GM18499 (cell line): ENCODE data around the gene SDC1.

Experiments
- ATAC-seq: cut with Tn5 transposase; IDR thresholded peaks from one replicate; pipeline ENCODE4 v1.9.1; 2021; ENCODE audit warnings: moderate number of reproducible peaks; ENCODE audit not compliant: insufficient read depth, unreplicated experiment

Gene SDC1

DNA sequence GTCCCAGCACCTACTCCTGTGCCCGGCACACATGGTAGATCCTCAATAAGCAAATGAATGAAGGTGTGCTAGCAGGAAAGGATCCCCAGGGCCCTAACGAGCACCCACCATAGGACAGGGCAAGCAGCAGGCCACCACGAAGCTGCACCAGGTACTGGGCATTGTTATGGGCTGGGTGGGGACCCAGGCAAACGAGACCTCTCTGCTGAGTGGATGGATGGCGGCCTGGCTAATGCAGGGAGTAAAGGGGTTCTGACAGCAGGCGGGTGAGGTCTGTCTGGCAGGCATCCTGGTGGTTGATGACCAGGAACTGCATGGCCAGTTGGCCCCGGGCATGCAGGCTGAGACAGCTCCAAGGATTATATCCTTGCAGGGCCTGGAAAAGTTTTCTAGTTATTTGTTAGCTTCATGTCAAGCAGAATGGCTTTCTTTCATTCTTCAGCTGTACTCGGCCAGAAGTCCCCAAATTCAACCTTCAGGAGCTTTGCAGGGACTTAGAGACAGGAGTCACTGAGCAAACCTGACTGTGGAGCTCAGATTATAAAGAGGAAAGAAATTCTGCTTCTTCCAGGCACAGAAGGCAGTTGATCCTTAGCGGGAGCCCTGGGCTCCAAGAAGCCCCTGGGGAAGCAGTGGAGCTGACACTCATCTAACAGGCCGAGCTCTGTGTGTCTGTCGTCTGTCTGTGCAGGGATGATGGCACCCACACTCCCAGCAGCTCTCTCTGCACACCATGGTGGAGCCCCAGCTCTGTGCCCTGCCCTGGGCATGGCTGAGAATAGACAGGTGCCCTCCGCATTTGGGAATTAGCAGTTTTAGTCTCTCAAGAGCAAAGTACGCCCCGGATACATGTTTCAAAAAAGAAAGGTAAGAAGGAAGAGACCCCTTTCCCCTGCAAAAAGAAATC, 51.2 kb downstream of the SDC1 start:
- ATAC-seq = no peak

DNA sequence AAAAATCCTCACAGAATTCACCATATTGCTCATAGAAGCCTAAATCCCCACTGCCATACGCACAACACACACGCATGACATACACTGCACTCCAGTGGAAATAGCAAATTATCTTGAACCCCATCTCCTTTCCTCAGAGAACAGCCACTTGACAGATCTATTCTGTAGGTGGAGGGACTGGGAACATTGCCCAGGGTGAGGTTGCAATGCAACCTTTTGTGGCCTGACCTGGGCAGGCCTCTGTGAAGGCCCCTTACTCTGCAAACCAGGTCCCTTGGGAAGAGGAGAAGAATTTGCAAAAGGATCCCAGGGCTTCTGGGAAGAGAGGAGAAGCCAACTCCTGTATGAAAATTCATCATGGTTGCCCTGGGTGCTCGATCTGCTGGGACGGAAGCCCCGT, 51.9 kb downstream of the SDC1 start:
- ATAC-seq = no peak

DNA sequence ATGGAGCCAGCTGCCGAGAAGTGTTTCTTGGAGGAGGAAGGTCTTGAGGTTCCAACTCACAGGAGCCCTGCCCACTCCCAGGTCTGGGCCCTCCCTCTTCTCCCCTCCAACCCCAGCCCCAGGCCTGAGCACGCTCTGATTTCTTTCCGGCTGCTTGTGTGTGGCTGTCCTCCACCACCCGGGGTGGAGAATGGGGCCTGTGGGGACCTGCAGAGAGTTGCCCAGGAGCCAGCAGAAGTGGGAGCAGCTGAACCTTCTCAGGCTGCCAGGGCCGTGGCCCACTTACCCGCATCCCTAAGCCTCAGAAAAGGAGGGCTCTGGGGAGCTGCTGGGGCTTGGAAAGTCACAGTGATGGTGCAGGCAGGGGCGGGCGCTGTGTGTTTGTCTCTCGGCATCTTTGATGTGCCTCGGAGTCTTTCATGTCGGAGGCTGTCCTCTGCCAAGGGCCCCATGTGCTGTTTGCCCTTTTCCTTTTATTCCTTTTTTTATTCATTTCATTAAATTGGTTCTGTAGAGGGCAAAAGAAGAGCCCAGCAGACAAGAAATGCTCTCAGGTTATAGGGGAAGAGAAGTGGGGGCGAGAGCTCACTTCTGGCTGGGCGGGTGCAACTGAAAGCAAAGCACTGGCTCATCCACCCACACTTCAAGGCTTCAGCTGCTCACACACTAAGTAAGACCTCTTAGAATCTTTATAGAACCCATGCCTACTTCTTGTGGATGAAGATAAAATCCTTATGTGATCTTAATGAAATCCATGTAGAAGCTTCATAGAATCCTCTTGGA, 52.5 kb downstream of the SDC1 start:
- no peak for ATAC-seq

DNA sequence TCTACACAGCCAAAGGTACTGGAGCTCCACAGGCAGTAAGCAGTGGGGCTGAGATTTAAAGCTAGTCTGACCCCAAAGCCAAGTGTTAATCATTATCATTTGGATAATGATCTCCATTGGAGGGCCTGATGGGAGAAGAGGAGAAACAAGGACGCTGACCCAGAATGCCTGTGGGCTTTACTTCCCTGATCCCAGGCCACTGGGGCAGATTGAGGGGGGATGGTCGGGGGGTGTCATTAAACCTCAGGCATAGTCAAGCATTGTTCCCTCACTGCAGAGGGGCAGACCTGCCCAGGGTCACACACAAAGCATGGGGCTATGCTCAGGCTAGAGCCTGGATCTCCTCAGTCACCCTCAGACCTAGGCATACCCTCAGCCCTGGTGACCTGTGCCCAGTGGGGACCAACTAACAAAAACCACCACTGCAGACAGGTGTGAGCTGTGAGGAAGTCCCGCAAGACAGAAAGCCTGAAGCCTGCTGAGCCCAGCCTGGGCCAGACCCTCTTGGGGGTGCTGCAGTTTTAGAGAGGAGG, 53.4 kb downstream of the SDC1 start:
- ATAC-seq = no peak

DNA sequence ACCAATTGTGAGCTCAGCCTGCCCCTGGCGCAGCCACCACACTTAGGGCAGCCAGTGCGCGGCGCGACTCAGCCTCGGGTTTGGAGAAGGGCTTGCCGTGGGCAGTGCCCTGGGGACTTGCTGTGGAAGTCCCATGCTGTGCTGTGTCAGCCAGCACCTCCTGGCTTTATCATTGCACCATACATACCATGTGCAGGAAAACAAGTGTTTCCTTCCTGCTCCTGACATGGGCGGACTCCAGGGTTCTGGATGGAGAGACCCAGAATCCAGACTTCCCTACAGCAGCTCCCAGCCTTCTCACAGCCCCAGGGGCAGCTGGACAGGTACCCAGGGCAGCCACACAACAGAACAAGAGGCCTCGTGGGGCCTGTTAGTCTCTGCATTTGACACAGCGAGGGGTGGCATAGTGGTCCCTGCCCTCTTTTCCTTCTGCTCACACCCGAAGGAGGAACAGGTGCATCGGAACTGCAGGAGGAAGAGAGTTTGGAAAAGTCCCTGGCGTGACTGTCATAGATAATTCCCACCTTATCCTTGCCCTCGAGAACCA, 54.2 kb downstream of the SDC1 start:
- ATAC-seq = no peak

DNA sequence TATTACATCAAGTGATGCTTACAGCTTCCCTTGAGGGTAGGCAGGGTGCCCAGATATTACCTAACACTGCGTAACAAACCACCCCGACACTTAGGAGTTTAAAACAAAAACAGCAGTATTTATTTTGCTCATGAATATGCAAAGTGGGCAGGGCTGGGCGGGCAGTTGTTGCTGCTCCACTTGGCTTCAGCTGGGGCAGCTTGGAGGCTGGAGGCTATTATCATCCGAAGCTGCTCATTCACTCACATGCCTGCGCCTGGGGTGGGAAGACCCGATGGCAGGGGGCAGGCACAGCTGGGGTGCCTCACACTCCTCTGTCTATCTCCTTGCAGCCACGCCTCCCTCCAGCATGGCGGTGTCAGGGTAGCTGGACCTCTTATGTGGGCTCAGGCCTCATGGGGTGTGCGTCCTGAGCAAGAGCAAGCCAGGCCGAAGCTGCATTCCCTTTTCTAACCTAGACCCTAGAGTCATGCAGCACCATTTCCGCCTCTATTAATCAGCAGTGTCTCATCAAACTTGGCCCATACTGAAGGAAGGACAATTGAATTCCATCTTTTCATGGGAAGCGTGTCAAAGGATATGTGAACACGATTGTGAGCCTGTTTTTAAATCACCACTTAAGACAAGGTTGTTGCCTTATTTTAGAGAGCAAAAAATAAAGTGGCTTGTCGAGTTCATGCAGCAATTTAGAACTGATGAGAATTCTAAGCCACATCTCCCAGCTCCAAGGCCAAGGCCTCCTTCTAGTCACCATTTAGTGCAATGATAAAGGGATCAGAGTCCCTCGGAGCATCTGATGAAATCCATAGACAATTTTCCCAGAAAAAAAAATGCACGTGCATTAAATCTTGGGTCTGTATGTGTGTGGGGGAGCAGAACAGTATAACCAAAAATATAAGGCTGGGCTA, 54.9 kb downstream of the SDC1 start:
- no peak for ATAC-seq

DNA sequence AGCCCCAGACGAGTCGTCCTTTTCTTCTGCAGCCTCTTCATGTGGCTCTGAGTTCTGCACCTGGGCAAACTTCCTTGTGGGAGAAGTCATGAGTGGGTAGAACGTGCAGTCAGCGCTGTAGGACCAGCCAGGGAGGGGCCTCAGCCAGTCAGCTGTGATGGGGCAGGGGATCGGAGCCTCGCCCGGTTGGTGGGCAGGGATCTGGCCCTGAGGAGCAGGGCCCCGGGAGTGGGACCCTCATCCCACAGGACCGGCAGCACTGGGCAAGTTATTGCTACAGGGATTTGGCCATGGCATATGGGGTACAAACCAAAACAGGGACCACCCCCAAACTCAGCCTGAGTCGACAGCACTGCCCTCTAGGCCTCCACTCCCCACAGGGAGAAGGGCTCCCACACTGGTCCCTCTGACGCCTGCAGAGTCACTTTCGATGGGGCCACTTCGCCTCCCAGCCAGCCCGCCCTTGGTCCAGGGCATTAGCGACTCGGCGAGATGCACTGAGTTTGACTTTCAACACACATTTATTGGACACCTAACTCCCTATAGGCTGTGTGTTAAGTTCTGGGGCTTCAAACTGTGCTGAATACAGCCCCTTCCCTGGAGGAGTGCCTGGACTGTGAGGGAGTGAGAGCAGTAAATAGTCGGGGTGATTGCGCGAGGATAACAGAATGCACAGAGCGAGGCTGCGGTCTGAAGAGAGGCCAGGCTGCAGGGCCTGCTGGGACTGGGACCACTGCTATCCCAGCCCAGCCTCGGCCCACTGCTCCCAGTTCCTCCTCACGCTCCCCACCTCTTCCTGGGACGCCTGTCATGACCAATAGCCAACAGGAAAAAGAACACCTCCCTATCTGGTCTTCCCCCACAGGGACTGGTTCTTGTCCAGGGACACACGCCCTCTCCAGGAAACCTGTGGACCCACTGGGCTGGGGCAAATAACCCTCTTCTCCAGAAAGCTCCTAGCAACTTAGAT, 55.9 kb downstream of the SDC1 start:
- no peak for ATAC-seq

DNA sequence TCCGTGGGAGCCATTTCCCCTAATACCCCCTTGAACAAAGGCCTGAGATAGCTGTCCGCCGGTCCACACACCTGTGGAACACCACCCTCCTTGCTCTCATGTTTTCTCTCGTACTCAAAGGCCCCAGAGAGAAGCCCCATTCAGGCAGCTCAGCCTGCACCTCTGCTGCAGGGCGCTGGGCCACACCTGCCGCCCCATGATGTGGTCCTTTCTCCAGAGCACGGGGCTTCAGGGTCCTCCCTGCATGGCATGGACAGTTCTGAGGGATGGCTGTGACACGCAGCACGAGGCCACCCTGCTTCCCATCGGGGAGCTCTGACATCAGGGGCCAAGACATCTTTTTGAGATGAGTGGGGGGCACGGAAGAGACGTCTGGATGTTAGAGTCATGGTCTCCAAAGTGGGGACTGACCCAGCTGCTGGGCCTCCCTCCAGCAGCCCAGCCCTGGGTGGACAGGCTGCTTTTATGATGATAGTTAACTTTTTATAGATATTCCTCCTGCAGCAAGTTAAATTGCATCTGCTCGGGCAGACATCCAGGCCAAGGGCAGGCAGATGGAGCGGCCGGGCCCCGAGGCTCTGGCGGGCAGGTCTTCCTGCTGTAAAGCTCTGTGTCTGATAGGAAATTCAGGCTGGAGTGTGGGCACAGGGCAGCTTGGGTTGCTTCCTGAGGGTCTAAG, 56.7 kb downstream of the SDC1 start:
- no peak for ATAC-seq

DNA sequence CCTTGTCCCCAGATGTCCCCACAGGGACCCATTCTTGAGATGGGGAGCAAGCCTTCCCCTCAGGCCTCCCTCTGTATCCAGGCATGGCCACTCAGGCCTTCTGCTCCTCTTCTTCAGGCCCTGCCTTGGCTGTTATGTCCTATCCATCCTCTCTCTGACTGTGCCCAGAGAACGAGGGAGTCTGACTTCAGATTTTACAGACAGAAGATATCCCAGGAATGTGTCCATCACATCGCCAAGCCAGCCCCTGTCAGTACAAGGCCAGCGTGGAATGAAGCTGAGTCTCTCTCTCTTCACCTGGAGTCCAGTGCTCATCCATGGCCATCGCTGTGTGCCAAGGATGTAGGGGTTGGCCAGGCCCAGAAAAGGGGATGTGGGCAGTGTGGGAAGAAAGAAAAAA, 57.6 kb downstream of the SDC1 start:
- ATAC-seq = no peak

DNA sequence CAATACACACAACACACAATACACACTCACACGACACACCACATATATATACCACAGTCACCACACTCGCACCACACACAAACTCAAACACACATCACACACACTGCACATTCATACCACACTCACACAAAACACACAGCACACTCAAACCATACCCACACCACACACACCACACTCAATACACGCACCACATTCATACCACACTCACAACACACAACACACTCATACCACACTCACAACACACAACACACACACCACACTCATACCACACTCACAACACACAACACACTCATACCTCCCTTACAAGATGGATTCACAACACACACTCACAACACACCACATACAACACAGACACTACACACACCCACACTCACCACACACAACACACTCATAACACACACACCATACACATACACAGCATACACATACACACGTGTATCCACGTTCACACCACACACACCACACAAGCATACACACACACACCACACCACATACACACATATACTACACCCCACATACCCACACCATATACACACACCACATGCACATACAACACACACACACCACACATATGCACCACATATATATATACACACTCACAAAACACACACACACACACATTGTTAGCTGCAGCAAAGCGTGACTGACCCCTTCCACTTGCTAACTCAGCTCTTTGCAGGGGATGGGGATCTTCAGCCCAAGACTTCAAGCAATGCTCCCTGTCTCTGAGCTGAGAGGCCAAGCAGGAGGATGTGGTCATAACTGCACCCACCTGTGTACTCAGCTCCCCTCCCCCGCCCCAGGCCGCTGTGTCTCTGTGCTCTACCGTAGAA, 59.0 kb downstream of the SDC1 start:
- ATAC-seq = no peak

DNA sequence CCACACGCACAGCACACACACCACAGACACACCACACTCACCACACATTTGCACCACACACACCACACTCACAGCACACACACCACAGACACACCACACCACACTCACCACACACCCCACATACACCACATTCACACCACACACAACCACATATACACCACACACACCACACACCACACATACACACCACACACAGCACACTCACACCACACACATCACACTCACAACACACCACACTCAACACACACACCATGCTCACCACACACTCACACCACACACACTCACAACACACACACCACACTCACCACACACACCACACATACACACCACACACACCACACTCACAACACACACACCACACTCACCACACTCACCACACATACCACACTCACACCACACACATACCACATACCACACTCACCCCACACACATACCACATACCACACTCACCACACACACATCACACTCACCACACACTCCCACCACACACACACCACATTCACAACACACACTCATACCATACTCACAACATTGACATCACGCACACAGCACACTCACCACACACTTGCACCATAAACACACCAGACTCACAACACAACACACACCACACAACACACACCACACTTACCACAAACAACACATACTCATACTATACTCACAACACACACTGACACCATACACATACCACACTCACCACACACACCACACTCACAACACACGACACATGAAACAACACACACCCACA, 60.0 kb downstream of the SDC1 start:
- no peak for ATAC-seq

DNA sequence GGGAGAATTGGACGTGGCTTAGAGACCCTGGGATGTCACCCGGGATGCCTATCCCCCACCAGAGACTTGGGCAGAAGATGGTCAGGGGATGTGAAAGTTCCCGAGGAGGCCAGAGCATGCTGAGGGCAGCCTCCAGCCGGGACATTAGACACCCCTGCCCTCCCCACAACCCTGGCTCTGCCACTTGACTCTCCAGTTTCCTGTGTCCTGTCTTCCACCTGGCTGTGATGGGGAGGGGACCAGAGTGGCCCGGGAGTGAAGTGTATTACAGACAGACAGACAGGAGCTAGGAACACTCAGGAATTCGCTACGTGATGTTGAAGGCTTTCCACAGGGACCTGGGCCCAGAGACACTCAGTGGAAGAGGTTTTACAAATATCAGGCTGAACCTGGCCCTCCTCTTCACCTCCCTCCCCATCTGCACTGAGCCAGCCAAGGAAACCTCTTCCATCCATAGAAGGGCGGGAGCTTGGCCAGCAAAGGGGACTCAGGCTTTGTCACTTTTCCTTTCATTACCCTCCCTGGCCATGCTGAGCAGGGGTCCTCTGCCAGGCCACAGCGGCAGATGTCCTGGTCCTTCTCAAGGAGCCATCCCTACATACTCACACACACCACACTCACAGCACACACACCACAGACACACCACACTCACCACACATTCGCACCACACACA, 60.7 kb downstream of the SDC1 start:
- ATAC-seq = no peak

DNA sequence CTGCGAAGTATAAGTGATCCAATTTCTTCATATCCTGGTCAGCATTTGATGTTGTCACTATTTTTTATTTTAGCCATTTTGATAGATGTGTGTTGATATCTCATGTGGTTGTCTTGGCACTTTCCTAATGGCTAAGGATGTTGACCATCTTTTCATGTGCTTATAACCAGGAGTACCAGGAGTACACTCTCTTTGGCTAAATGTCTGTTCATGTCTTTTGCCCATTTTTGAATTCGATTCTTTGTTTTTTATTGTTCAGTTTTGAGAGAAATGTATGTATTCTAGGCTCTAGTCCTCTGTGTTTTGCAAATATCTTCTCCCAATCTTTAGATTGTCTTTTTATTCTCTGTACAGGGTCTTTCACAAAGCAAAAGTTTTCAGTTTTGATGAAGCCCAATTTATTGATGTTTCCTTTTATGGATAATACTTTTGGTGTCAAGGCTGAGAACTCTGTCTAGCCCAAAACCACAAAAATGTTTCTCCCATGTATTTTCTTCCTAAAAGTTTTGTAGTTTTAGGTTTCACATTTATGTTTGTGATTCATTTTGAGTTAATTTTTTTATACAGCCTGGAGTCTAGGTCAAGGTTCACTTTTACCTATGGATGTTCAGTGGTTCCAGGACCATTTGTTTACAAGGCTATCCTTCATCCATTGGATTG, 65.4 kb downstream of the SDC1 start:
- no peak for ATAC-seq

DNA sequence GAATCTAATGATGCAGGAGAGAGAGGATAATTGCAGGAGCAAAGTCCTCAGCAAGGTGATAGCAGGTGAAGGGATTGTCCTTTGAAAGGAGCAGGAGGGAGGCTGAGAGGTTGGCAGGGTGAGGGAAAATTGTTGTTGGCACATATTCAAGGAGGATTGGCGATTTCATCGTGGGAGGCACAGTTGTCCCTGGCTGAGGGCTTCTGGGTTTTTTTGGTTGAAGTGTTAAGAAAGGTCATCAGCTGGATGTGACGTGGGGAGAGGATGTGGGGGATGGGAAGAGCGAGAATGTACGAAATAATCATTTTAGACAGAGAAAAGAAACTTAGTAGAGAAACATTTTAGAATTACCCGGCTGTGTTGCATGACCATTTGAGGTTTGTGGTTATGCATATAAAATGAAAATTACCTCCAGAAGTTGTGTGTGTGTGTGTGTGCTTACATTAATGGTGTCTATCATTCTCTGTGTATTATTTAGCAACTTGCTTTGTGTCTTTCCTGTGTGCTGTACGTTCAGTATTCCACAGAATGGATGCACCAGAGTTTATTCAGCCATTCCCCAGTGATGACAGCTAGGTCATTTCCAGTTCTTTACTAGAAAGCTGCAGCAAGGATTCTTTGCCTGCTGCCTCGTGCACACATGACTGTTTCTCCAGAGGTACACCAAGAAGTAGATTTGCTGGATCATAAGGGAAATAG, 67.6 kb downstream of the SDC1 start:
- ATAC-seq = no peak

DNA sequence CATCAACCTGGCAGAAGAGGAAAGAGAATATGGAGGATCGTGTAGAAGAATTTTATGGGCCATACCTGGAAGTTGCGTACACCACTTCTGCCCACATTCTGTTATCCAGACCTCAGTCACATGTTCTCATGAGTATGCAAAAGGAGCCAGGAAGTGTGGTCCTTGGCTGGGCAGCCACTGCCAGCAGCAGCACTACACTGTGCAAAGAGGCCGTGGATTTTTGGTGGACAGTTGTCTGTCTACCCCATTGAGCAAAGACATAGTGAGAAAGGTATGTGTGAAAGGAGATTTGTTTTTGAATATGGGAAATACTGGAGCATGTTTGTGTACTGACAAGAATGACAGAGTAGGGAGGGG, 68.1 kb downstream of the SDC1 start:
- no peak for ATAC-seq
